HG03196 (cell line): ENCODE measurements around the gene MX2.
"Not testable (repeated sequence)": the region's sequence is repeated elsewhere in the genome, so short reads cannot be mapped to it uniquely, and the experiment has no call there.

ENCODE experiments used
- ATAC-seq: cut with Tn5 transposase; IDR thresholded peaks from one replicate; pipeline ENCODE4 v1.9.1; 2021; ENCODE audit not compliant: unreplicated experiment

The MX2 gene

GRCh38 chr21:41361786-41362604 lies at the start of gene MX2:
Gene MX2, plus strand, starts transcription at chr21:41362027. Its CDS starts 14,880 bp downstream, at chr21:41376907.
- peak; percentile 57 for ATAC-seq

GRCh38 chr21:41313285-41314164 lies 48.3 kb upstream of the MX2 start:
- not testable (repeated sequence) for ATAC-seq

DNA sequence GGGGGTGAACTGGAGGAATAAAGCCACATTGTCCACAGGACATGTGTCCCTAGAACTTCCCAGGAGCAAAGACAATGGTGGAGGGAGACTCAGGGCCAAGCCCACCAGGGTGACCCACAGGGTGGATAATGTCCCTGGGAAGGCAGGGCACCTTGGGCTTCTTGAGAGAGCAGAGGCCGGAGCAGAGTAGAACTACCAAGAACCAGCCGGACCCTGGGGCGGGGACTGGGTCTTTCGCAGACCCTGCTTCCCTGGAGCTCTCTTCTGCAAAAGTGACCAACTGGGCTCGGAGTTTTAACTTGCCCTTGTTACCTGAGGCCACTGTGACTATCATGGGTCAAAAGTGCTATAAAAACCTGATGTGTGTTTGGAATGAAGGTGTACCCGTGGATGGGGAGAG lies 46.1 kb upstream of the MX2 start:
- ATAC-seq, result no peak

DNA sequence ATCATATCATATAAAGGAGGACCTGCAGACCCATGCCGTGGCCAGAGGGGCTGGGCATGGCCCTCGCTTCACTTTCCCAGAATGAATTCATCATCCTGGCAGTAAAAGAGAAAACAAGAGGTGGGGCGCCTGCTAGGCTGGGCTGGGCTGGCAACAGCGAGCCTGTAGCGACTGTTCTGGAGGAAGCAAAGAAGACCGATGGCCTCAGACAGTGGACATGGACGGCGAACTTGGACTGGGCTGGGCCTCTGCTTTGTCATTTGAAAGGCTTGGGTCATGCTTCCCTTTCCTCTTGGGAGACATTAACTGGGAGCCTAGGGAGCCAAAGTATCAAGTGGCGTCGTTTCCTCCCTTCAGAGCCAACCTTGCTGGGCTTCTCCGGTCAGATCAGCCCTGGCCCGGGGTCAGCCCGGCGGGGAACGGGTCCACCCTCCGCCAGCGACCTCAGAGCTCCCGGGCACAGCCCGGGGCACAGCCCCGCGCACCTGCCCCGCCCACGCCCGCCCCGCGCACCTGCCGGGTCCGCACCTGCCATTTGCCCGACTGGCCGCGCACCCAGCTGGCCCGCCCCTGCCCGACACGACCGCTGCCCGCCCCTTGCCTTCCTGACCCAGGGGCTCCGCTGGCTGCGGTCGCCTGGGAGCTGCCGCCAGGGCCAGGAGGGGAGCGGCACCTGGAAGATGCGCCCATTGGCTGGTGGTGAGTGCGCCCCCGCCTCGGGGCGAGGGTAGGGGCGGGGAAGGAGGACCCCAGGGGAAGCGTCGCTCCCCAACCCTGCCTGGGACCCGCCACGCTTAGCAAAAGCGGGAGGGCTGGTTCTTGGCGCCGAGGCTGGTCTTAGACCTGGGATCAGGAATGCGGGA lies 45.4 kb upstream of the MX2 start, which contains the start of gene FAM3B:
Gene FAM3B (plus strand): TSS at position 602 of the 863 bp plus-strand sequence. CDS start 79 bp downstream, at position 681.
- ATAC-seq, result no peak

DNA sequence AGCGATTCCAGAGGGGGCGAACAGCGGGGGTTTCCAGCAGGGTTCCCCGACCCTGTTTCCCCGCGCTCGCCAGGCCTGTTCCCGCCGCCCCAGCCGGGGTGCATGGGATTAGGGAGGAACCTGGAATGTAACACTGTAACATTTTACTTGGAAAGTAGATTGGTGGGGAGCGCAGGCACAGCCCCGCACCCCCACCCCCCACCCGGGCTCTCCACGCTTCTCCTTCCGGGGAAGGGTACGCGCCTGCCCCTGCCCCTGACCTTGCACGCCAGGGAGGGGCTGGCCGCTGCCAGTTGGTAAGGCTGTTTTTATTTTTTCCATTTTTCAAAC lies 44.8 kb upstream of the MX2 start:
- ATAC-seq, result no peak

- ATAC-seq, result no peak
Measured at GRCh38 chr21:41317458-41317857, 44.4 kb upstream of the MX2 start.

GRCh38 chr21:41318218-41318617 lies 43.6 kb upstream of the MX2 start:
- ATAC-seq, result no peak

DNA sequence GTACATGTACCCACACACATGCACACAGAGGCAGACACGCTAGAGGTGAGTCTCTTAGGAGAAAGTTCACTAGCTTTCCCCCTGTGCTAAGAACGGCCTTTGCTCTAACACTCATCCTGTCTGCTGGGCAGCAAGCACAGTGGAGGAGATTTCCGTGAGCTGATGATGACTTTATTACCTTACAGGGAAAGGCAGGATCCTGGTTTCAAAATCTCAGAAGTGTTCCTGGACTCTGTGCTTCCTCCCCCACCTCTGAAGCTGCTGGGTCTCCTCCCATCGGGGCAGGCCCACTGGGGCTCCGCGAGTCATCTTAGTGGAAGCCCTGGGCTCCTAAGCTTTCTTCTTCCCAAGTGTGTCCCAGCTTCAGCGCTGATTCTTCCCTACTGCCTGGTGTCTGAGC lies 42.6 kb upstream of the MX2 start:
- ATAC-seq, result no peak

- ATAC-seq, result no peak
Measured at GRCh38 chr21:41321211-41321907, 40.5 kb upstream of the MX2 start.

DNA sequence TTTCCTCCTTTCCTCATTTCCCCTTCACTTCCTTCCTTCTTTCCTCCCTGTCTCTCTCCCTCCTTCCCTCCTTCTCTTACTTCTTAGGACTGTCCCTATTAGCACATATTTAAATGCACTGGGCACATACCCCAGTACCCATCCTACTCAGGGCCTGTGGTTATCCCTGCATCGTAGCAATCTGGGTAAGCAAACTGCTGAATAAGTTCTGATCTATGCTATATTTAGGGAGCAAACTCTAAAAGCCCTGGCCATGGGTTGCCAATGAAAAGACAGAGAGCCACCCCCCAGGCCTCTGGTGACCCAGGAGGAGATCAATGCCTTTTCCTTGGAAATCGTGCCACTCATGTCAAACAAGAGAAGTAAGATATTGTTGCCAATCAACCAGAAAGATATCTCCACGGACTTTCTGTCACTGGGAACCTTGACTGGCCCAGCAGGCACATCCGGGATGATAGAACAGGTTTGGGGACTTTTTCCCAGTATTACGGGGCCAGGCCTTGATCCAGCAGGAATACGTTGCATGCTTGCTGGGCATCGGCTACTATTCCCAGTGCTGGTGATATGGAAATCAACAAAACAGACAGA lies 39.8 kb upstream of the MX2 start:
- no peak for ATAC-seq

- no peak for ATAC-seq
Measured at GRCh38 chr21:41322496-41323382, 39.1 kb upstream of the MX2 start.

DNA sequence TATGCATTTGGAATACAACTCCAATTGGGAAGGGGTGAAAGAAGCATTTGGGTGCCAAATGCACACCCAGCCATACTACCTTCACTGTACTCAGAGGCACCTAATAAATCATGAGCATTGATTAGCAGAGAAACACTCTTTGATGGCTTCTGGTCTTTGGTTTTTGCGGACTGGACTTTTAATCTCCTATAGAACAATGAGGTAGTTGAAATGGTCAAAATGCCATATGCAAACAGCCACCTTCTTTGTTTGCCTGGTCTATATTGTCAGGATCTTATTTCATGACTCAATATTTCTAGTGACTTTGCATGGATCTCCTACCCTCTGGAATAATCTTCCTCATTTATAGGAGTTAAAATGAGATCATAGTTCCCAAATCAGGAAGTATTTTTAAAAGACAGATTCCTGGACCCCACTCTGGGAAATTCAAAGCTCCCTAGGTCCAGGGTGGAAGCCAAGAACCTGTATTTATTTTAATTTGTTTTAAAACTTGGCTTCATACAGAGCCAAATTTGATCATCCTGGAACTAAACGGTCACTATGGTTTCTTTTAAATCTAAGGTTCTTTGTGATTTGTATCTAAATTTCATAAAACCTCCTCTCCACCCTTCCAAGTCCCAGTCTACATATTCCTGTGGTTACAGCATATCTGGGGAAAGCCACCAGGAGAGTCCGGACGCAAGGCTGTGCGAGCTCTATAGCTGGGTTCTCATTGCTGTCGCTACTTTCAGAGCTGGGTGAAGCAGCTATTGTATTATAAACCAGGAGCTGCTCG lies 36.5 kb upstream of the MX2 start:
- ATAC-seq, result no peak

- ATAC-seq, result no peak
Measured at GRCh38 chr21:41326414-41327080, 35.3 kb upstream of the MX2 start.

GRCh38 chr21:41327753-41328152 lies 34.1 kb upstream of the MX2 start:
- no peak for ATAC-seq

DNA sequence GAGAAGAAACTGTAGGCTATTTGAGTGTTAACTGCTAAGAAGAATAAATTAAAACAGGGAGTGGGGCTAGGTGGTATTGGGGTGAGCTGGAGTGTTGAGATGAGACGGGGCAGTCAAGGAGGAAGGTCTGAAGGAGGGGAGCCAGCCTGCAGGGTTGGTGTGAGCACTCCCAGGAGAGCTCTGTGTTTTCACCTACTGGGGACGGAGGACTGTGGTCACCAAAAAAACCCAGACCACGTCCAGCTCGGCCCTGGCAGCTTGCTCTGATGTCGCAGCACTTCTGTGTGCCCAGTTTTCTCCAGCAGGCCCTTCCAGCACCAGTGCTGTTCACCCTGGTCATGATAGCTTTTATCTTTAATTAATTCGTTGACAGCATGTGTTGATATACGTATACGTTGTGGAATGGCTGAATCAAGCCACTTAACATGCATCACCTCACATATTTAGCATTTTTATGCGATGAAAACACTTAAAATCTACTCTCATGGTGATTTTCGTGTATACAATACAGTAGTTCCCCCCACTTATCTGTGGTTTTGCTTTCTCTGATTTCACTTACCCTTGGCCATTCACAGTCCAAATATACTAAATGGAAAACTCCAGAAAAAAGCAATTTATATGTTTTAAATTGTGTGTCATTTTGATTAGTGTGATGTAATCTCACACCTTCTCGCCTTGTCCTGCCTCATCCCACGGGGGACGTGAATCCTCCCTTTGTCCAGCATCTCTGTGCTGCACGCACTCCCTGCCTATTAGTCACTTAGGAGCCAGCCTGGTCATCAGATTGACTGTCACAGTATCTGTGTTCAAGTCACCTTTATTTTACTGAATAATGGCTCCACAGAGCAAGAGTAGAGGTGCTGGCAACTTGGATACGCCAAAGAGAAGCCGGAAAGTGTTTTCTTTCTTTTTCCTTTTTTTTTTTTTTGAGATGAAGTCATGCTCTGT lies 32.9 kb upstream of the MX2 start:
- no peak for ATAC-seq

DNA sequence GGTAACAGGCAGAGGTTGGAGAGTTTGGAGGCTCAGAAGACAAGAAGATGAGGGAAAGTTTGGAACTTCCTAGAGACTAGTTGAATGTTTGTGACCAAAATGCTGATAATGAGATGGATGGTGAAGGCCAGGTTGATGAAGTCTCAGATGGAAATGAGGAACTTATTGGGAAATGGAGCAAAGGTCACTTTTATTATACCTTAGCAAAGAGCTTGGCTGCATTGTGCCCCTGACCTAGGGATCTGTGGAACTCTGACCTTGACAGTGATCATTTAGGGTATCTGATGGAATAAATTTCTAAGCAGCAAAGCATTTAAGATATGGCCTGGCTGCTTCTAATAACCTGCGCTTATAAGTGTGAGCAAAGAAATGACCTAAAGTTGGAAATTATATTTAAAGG lies 28.1 kb upstream of the MX2 start:
- ATAC-seq, result no peak

- ATAC-seq, result no peak
Measured at GRCh38 chr21:41337515-41337914, 24.3 kb upstream of the MX2 start.
